Measurements from ENCODE around the gene ARHGEF16. TPM values are rescaled to one million over a fixed set of nuclear protein-coding genes. Genes with fewer than 3 reads are reported as not detected.

ARHGEF16 gene
- total and polyA plus RNA-seq, 8 donors = 14.6 to 149 (median 39.2) TPM

- no peak for DNase-seq
- Histone ChIP-seq H3K36me3 (peaks cover 0 to 14% (median 4%) of the 10 kb centered on the region in 4 donors), H3K27ac (no peak overlapping the region), H3K4me3 (no peak overlapping the region), H3K27me3 (no peaks in the 10 kb centered on the region), H3K9me3 (no peaks in the 10 kb centered on the region), H3K4me1 (peaks cover 0 to 3% (median 1%) of the 10 kb centered on the region in 4 donors)
- TF ChIP-seq EP300 (IDR thresholded peaks at IDR 0.05) (no peak), POLR2AphosphoS5 (IDR thresholded peaks at IDR 0.05) (no peak), POLR2A (IDR thresholded peaks at IDR 0.05) (no peak)
- TF ChIP-seq, protein P1, sequence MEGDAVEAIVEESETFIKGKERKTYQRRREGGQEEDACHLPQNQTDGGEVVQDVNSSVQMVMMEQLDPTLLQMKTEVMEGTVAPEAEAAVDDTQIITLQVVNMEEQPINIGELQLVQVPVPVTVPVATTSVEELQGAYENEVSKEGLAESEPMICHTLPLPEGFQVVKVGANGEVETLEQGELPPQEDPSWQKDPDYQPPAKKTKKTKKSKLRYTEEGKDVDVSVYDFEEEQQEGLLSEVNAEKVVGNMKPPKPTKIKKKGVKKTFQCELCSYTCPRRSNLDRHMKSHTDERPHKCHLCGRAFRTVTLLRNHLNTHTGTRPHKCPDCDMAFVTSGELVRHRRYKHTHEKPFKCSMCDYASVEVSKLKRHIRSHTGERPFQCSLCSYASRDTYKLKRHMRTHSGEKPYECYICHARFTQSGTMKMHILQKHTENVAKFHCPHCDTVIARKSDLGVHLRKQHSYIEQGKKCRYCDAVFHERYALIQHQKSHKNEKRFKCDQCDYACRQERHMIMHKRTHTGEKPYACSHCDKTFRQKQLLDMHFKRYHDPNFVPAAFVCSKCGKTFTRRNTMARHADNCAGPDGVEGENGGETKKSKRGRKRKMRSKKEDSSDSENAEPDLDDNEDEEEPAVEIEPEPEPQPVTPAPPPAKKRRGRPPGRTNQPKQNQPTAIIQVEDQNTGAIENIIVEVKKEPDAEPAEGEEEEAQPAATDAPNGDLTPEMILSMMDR (IDR thresholded peaks at IDR 0.05) = no peak
- intact Hi-C loops (cut with DNase I; ENCODE audit: low total_unique reads) = no loop called here
- WGBS, 5 donors = 93 to 97% (median 96%) methylated on average over 6 to 20 of the region's 20 CpGs; no CpG with 5 or more reads in 1 of the 5 donors
Observed at GRCh38 chr1:3496916-3497315, 42.5 kb downstream of the ARHGEF16 start.

DNA sequence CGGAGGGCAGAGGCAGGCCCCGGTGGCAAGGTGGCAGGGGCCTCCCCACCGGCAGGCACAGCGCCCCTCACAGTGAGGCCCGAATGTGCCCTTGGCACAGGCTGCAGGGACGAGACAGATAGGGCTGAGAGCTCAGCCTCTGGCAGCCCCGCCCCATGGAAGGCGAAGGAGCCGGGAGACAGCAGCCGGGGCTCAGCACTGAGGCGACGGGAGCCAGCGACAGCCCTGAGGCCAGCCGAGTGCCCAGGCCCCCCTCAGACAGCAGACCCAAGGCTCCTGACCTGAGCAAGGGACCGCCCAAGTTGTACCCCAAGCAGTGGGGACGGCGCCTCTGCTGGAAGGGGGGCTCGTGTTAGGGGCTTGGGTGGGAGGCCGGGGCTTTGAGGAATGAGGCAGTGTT is 43.1 kb downstream of the ARHGEF16 start:
- H3K9me3 ChIP-seq = no peaks in the 10 kb centered on the region
- intact Hi-C loops (cut with DNase I; ENCODE audit: low total_unique reads) = no loop called here

GRCh38 chr1:3498246-3498930 is 43.9 kb downstream of the ARHGEF16 start:
- TF ChIP-seq POLR2A (IDR thresholded peaks at IDR 0.05) = no peak
- no peak for TF ChIP-seq POLR2AphosphoS5 (IDR thresholded peaks at IDR 0.05)
- TF ChIP-seq EP300 (IDR thresholded peaks at IDR 0.05) = no peak
- TF ChIP-seq, protein P1 (IDR thresholded peaks at IDR 0.05) = no peak
- no peak overlapping the region for H3K27ac ChIP-seq
- no peak for DNase-seq
- no peaks in the 10 kb centered on the region for H3K27me3 ChIP-seq
- no peaks in the 10 kb centered on the region for H3K9me3 ChIP-seq
- H3K4me3 ChIP-seq = no peak overlapping the region
- WGBS, 5 donors = 82 to 95% (median 86%) methylated on average over 4 to 26 of the region's 26 CpGs
- intact Hi-C loops (cut with DNase I; ENCODE audit: low total_unique reads) = no loop called here
- H3K36me3 ChIP-seq = peaks cover 0 to 14% (median 4%) of the 10 kb centered on the region in 4 donors
- no peaks in the 10 kb centered on the region for H3K4me1 ChIP-seq

More for the DNA sequence above, 43.1 kb downstream of the ARHGEF16 start:
- Histone ChIP-seq H3K27ac (no peak overlapping the region), H3K36me3 (peaks cover 0 to 14% (median 4%) of the 10 kb centered on the region in 4 donors), H3K4me1 (no peaks in the 10 kb centered on the region), H3K4me3 (no peak overlapping the region), H3K27me3 (no peaks in the 10 kb centered on the region)
- 77 to 90% (median 86%) methylated on average over 2 to 19 of the region's 19 CpGs for WGBS, 5 donors
- DNase-seq = no peak
- TF ChIP-seq POLR2AphosphoS5 (IDR thresholded peaks at IDR 0.05) (no peak), EP300 (IDR thresholded peaks at IDR 0.05) (no peak), POLR2A (IDR thresholded peaks at IDR 0.05) (no peak)
- TF ChIP-seq, protein P1 (IDR thresholded peaks at IDR 0.05) = no peak

DNA sequence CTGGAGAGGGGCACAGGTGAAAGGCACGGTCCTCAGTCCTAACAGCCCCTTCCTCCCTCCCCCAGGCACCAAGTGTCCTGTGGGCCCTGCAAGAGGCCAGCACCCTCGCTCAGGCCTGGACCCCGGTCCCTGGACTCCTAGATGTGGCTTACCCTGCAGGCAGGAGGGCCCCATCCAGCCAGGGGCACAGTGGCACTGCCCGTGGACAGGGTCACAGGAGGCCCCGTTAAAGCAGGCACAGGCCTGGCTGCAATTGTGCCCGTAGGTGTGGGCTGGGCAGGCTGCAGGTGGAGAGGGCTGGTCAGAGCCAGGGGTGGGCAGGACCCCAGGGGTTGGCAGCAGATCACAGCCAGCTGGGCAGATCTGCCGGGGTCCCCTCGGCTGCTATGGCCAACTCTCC is 44.5 kb downstream of the ARHGEF16 start:
- Histone ChIP-seq H3K9me3 (no peaks in the 10 kb centered on the region), H3K4me1 (no peaks in the 10 kb centered on the region), H3K36me3 (peaks cover 0 to 14% (median 4%) of the 10 kb centered on the region in 4 donors), H3K4me3 (no peak overlapping the region), H3K27me3 (no peaks in the 10 kb centered on the region), H3K27ac (no peak overlapping the region)
- TF ChIP-seq POLR2A (IDR thresholded peaks at IDR 0.05) = no peak
- no peak for TF ChIP-seq EP300 (IDR thresholded peaks at IDR 0.05)
- TF ChIP-seq, protein P1 (IDR thresholded peaks at IDR 0.05) = no peak
- no peak for TF ChIP-seq POLR2AphosphoS5 (IDR thresholded peaks at IDR 0.05)
- intact Hi-C loops (cut with DNase I; ENCODE audit: low total_unique reads) = no loop called here
- no peak for DNase-seq
- WGBS, 5 donors = 82 to 100% (median 83%) methylated on average over 3 to 8 of the region's 8 CpGs
